DMS53 treated with DMSO at 0.1 percent for 48 hours (cell line): ENCODE results near the gene MOV10.
A peak's percentile ranks its signal among the peaks of the same experiment; 100 is the strongest.
"Not testable (repeated sequence)": the region's sequence is repeated elsewhere in the genome, so short reads cannot be mapped to it uniquely, and the experiment has no call there.

ENCODE experiments used
- DNase-seq: peaks from one replicate; lab custom pipeline; 2025; ENCODE audit not compliant: unreplicated experiment; lab: John Stamatoyannopoulos, UW

MOV10 gene

GRCh38 chr1:112713466-112714312 is 39.2 kb downstream of the MOV10 start:
- DNase-seq: no peak

DNA sequence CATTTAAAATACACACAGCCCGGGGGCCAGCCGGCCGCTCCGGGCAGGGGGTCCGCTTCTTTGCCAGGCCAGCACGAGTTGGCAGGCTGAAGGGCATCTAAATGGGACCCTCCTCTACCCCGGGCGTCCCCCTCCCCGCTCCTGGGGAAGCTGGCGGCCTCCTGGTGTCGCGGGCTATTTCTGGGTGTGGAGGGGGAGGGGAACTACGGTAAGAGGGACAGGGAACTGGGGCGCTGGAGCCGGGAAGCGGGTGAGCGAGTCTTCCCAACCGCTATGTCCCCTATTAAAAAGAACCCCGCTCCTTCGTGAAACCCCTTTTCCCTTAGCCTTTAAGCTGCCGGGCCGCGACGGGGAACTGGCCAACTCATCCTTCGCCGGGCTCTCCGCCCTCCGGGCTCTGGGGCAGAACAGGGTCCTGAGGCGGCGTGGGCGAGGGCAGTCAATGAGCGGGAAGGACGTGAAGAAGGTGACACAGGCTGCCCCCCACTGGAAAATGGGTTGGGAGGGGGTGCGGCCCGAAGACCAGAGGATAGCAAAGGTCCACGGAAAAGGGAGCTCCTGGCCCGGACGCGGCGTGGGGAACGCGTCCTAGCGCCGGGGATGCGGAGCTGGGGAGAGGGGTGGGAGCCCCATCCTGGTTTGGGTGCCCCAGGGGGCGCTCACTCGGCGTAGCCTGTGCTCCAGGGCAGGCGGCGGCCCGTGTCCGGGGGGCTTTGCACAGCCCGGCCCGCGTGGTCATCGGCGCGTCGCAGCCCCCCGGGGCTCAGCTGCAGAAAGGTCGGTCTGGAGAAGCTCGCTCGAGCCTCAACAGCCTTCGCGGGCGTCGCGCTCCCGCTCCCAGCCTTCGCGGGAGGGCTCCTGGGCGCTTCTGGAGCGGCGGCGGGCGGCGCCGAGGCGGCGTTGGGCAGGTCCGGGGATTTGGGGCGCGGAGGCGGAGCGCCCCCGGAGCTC is 40.1 kb downstream of the MOV10 start:
- DNase-seq: no peak

DNA sequence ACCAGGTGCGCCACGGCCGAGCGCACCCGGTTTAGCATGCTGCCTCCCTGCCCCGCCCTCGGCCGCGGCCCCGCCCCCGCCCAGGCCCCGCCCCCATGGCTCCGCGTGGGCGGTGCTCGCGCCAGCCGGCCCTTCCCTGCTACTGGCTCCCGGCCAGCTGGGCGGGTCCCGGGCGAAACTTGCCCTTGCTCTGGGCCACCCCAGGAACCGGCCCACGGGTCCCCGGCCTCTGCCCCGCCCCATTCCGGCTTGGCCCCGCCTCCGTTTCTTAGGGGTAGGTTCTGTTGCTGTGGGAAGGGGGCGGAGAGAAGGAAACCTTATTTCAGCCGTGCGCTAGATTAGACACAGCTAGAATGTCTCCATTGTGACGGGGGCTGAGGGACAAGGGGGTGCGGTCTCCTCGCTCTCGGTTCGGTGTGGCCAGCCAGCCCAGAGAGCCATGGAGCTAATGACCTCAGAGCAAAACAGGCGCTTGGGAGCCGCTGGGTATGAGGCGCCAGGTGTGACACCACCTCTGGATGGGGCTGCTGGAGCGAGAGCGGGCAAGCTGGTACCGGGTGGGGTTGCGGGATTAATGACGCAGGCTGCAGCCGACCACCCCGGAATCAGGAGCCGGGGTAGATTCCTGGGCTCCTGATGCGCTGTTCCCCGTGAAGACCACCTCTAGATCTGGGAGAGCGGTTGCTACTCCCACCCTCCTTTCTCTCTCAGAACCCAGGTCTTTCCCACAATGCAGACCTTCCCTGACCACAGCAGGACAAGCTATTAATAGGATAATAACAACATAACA is 41.0 kb downstream of the MOV10 start, which contains the start of gene PPM1J:
Gene PPM1J (minus strand): TSS at position 69 of the 790 bp plus-strand sequence. CDS start 31 bp downstream, at position 38.
- peak; percentile 94 for DNase-seq

DNA sequence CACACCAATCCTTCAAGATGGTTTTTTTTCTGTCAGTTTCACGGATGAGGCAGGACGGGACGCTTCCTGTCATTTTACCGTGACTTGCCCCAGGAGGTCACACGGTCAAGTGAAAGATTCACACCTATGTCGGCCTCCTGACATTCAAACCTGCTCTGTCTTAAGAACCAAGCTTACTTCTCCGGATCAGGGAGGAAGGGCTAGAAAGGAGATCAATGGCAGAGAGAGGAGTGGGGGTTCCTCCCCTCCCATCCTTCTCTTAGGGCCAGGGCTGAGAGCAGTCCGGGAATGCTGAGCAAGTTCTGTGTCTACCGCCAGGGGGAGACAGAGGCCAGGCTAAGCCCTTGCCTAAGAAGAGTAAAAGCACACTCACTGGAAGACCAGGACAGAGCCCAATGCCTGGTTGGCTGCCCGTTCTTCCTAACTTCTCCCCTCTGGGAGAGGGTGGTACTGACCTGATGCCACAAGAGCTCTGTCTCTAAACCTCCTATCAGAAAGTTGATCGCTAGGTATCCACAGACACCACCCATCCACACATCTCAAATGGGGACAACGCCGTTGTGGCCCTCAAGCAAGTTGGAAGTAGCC is 41.8 kb downstream of the MOV10 start:
- DNase-seq: peak; percentile 83

DNA sequence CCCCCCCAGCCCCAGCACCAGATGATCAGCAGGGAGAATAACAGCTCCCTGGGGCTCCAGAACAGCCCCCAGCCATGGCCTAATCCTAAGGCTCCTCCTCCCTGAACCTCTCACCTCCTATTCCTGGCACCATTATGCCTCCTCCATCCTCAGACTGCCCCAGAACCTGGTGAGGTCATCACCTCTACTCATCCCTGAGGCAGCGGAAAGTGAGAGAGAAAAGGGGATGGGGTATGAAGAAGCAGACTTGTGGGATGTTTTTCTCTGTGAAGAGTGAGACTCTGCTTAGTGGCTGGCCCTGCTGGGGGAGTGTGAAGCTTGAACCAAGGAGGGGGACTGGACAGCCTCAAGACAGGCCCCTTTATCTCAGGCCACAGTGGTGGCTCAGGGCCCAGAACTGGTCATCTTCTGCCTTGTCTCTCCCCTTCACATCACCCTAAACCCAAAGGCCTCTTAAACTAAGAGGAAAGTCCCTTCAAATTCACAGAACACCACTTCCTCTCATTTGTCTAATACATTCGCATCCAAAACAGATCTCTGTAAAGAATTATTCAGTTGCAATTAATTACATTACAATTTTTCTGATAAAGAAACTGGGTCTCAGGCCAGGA is 42.9 kb downstream of the MOV10 start:
- DNase-seq: no peak

- peak; percentile 44 for DNase-seq
Observed at GRCh38 chr1:112718691-112719418, 44.4 kb downstream of the MOV10 start.

DNA sequence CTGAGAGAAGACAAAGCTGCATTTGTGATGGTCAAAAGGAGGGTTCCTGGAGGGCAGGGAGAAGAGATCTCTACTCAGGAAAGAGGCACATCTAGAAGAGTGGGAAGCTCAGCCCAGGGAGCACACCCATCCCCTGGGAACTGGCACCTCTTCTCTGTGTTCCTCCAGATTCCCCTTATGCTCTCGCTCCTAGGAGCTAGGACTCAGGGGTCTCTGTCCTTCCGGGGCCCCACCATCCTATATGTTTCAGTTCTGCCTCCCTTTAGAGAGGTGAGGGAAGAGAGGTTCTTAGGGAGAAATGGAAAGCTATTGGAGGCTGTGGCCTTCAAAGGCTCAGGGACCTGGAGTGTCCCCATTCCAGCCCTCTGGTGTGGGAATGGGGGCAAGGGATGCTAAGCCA is 45.2 kb downstream of the MOV10 start:
- DNase-seq: no peak

DNA sequence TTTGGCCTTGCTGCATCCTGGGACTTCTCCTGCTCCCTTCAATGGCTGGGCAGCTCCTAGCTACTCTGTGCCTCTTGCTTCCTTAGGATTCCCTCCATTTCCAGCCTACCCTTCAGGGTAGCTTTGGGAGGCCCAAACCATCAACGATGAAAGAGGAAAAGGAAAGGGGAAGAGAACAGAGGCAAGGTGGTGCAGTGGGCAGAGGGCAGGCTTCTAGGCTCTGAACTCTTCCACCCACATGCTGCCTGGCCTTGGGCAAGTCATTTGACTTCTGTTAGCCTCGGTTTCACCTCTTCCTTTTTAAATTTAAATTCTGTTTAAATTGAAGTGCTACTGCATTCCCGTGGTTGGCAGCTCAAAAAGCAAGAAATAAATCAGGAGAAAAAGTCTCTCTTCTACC is 46.3 kb downstream of the MOV10 start:
- DNase-seq: no peak

GRCh38 chr1:112721294-112721693 is 46.8 kb downstream of the MOV10 start:
- DNase-seq: not testable (repeated sequence)

GRCh38 chr1:112721966-112722524 is 47.6 kb downstream of the MOV10 start:
- DNase-seq: no peak

- DNase-seq: no peak
Observed at GRCh38 chr1:112722601-112723510, 48.4 kb downstream of the MOV10 start.

DNA sequence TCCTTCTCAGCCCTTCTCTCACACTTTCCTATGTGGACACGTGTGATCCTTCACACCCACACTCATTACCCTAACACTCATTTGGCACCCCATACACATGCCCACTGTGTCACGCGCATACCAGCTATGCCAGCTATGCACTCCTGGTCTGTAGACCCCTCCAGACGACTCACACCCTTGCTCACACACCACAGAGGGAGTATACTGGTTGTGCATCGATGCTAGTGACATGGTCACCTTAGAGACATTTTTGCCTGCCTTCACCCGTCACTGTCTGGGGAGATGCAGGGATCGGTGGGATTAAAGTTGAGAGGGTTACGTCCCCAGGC is 49.0 kb downstream of the MOV10 start:
- DNase-seq: no peak

DNA sequence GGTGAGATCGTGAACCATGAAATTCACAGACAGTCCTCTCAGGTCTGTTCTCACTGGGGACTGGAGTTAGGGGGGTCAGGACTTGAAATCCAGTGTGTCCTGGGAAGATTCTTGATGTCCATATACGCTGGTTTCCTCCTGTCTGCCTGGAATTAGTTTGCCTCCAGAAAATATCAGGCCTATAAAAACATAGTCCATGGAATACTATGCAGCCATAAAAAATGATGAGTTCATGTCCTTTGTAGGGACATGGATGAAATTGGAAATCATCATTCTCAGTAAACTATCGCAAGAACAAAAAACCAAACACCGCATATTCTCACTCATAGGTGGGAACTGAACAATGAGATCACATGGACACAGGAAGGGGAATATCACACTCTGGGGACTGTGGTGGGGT is 49.8 kb downstream of the MOV10 start:
- DNase-seq: not testable (repeated sequence)

DNA sequence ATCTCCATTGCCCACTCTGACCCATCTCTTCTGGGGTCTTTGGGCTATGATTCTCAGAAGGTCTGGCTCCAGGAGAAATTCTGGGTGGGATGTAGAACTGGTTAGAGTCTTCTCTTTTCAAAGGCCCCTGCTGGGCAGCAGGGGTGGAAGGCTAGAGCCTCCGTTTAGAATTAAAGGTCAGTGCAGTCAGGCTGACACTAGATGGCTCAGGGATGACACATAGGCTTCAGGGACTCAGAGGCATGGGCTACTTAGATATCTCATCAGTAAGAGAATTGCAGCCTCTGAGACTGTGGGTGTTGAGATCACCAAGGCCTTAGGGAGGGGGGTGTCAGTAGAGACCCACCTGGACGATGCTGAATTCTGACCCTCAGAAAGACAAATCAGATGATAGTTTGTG is 53.3 kb downstream of the MOV10 start:
- no peak for DNase-seq

GRCh38 chr1:112728306-112728971 is 54.0 kb downstream of the MOV10 start:
- not testable (repeated sequence) for DNase-seq

DNA sequence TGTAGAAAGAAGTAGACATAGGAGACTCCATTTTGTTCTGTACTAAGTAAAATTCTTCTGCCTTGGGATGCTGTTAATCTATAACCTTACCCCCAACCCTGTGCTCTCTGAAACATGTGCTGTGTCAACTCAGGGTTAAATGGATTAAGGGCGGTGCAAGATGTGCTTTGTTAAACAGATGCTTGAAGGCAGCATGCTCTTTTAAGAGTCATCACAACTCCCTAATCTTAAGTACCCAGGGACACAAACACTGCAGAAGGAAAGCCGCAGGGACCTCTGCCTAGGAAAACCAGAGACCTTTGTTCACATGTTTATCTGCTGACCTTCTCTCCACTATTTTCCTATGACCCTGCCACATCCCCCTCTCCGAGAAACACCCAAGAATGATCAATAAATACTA is 54.6 kb downstream of the MOV10 start:
- not testable (repeated sequence) for DNase-seq

- no peak for DNase-seq
Observed at GRCh38 chr1:112729909-112730308, 55.5 kb downstream of the MOV10 start.

GRCh38 chr1:112731451-112731850 is 57.0 kb downstream of the MOV10 start:
- DNase-seq: no peak
